ENCODE results near the gene LRSAM1. TPM values are rescaled to one million over a fixed set of nuclear protein-coding genes. Genes with fewer than 3 reads are reported as not detected.

The LRSAM1 gene
- total RNA-seq, 1 donor from 2014 or later: 20.6 TPM

DNA sequence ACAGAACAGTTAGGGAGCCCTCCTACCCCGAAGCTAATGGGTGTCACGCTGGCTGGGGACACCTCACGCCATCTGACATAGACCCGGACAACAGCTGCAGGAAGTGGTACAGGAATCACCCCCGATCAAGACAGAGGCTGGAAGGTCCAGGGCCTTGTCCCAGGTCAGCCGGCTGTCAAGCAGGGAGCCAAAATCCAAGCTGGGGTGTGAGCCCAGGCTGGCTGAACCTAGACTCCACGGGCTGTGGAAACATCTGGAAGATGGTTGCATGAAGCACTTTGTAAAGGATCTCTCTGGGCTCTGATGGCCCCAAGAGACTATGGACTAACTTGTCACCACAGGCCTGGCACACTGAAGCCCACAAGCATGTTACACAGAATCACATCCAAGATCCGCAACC, 91.9 kb downstream of the LRSAM1 start:
- no peaks in the 10 kb centered on the region for H3K9me3 Mint-ChIP-seq
- peaks cover 8% of the 10 kb centered on the region for H3K36me3 Mint-ChIP-seq
- TF ChIP-seq, protein P1, sequence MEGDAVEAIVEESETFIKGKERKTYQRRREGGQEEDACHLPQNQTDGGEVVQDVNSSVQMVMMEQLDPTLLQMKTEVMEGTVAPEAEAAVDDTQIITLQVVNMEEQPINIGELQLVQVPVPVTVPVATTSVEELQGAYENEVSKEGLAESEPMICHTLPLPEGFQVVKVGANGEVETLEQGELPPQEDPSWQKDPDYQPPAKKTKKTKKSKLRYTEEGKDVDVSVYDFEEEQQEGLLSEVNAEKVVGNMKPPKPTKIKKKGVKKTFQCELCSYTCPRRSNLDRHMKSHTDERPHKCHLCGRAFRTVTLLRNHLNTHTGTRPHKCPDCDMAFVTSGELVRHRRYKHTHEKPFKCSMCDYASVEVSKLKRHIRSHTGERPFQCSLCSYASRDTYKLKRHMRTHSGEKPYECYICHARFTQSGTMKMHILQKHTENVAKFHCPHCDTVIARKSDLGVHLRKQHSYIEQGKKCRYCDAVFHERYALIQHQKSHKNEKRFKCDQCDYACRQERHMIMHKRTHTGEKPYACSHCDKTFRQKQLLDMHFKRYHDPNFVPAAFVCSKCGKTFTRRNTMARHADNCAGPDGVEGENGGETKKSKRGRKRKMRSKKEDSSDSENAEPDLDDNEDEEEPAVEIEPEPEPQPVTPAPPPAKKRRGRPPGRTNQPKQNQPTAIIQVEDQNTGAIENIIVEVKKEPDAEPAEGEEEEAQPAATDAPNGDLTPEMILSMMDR (conservative IDR thresholded peaks at IDR 0.05): no peak
- H3K4me3 Mint-ChIP-seq: peak overlapping the region; percentile 49
- H3K27me3 Mint-ChIP-seq: no peaks in the 10 kb centered on the region
- H3K4me1 Mint-ChIP-seq (ENCODE audit: unreplicated experiment): peaks cover 36% of the 10 kb centered on the region
- no peak for DNase-seq (ENCODE audit: extremely low spot score, unreplicated experiment)
- peak overlapping the region; percentile 89 for H3K27ac Mint-ChIP-seq

DNA sequence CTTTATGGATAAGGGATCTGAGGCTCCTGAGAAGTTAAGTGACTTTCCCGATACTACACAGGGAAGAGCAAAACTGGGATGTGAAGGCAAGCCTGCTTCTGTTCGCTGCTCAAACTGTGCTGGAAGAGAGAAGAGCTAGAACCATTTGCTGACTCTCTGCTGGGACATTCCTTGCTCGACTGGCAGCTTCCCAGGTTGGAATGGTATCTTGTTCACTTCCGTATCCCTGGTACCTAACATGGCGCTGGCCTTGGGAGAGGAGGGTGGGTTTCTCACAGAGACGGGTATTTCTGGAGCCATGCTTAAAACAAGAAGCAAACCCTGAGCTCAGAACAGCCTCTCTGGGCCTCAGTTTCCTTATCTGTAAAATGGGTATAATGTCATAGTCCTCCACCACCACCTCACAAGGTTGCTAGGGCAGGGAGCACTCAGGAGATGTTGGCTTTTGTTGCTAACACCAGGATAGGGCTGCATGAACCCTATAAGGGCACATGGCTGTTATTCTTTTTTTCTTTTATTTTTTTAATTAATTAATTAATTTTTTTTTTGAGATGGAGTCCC, 92.7 kb downstream of the LRSAM1 start:
- Mint-ChIP-seq H3K27ac (peak overlapping the region; percentile 89), H3K36me3 (peaks cover 15% of the 10 kb centered on the region), H3K4me3 (no peak overlapping the region), H3K4me1 (ENCODE audit: unreplicated experiment) (peaks cover 38% of the 10 kb centered on the region), H3K27me3 (no peaks in the 10 kb centered on the region), H3K9me3 (no peaks in the 10 kb centered on the region)
- TF ChIP-seq, protein P1 (conservative IDR thresholded peaks at IDR 0.05): no peak
- no peak for DNase-seq (ENCODE audit: extremely low spot score, unreplicated experiment)

DNA sequence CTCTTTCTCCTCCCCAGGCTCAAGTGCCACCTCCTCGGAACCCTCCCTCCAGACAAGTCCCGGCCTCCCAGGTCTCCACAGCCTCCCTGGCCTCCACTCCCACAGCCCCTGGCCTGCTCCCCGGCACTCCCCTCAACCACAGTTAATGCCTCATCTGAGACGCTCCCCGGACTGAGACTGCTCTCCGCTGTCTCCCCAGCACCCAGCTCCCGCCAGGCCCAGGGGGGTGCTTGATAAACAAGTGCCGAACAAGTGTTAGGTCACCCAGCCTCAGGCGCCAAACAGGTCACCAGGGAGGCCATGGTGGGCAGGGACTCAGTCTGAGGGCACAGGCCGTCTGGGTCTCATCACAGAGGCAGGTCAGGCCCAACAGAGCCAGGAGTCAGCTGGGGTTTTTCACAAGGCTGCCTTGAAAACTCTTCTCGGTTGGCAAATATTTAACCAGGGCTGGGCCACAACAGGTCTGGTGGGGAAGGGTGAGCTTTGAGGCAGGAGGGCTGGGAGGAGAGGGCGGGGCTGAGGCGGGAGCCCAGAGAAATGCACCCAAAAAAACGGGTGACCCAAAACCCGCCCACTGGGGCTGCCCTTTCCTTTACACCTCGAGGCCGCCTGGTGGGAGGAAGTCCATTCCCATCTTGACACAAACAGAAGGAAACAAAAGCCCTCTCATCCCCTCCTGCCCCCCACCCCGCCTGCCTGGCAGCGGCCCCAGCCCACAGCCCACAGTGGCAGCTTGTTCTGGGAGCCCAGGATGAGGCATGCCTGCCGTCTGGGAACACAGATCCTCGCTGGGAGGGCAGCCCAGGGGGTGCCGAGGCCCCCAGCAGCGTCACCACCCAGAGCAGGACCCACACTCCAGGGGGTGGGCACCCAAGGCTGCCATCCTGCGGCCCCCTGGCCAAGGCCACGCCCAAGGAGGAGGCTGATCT, 94.2 kb downstream of the LRSAM1 start:
- peak overlapping the region; percentile 97 for H3K27ac Mint-ChIP-seq
- peaks cover 48% of the 10 kb centered on the region for H3K4me1 Mint-ChIP-seq (ENCODE audit: unreplicated experiment)
- H3K27me3 Mint-ChIP-seq: no peaks in the 10 kb centered on the region
- no peak for DNase-seq (ENCODE audit: extremely low spot score, unreplicated experiment)
- H3K9me3 Mint-ChIP-seq: no peaks in the 10 kb centered on the region
- peak overlapping the region; percentile 71 for H3K4me3 Mint-ChIP-seq
- TF ChIP-seq, protein P1 (conservative IDR thresholded peaks at IDR 0.05): no peak
- H3K36me3 Mint-ChIP-seq: peaks cover 24% of the 10 kb centered on the region

DNA sequence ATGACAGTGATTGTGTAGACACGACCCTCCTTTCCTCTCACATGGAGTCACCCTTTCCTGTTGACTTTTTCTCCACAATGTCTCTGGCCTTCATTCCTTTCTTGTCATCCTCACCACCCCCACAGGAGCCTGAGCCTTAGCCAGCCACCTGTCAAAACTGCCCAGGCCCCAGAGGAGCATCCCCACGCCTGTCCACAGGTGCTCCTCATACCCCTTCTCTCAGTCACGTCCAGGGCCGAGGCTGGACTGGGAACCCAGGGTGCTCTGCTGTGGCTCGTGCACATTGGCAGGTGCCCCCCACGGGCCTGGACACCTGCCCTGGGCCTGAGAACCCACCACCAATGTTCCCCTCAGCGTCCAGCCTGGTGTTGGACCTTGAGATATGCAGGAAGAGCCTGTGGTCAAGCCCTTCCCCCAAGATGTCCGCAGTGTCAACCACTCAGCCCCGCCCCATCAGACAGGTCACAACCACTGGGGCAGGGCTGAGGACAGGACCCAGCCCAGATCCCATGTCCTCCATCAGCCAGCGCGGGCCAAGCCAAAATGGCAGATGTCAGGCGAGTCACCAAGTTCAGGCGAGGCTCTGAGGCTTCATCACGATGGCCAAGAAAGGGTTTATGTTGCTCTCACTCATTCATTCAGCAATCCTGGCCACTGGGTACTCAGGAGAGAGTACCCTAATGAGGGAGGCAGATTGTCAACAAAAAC, 95.0 kb downstream of the LRSAM1 start:
- Mint-ChIP-seq H3K36me3 (peaks cover 25% of the 10 kb centered on the region), H3K27me3 (no peaks in the 10 kb centered on the region), H3K9me3 (no peaks in the 10 kb centered on the region), H3K4me1 (ENCODE audit: unreplicated experiment) (peaks cover 47% of the 10 kb centered on the region), H3K4me3 (peak overlapping the region; percentile 74), H3K27ac (peak overlapping the region; percentile 97)
- TF ChIP-seq, protein P1 (conservative IDR thresholded peaks at IDR 0.05): no peak
- DNase-seq (ENCODE audit: extremely low spot score, unreplicated experiment): no peak

DNA sequence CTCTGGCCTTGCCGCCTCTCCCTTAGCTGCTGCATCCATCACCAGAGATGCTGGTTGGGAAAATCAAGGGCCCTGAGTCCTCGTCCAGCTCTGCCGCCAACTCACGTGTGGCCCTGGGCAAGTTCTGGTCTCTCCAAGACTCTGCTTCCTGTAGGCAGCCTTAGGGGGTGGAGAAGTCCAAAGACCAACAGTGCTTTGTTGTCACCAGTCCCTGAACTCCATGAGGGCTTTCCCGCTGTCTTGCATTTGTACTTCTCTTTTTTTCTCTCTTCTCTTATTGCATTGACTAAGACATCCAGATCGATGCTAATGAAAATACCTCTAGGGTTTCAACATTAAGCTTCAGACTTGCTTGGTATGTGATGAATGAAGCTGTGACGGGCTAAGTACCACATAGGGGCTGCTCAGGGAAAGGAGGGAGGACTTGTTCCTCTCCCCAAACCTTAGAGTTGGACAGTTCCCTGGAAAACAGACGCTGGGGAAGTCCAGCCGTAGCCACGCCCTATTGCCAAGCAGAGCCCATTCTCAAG, 97.1 kb downstream of the LRSAM1 start:
- no peaks in the 10 kb centered on the region for H3K27me3 Mint-ChIP-seq
- no peaks in the 10 kb centered on the region for H3K9me3 Mint-ChIP-seq
- H3K4me3 Mint-ChIP-seq: peak overlapping the region; percentile 11
- H3K4me1 Mint-ChIP-seq (ENCODE audit: unreplicated experiment): peaks cover 38% of the 10 kb centered on the region
- DNase-seq (ENCODE audit: extremely low spot score, unreplicated experiment): no peak
- peak overlapping the region; percentile 97 for H3K27ac Mint-ChIP-seq
- peaks cover 25% of the 10 kb centered on the region for H3K36me3 Mint-ChIP-seq
- TF ChIP-seq, protein P1 (conservative IDR thresholded peaks at IDR 0.05): no peak

Data from type B pancreatic cell (in vitro differentiated cells).